GM11168 (cell line): ENCODE measurements around the gene RERE.
"Not testable (repeated sequence)": the region's sequence is repeated elsewhere in the genome, so short reads cannot be mapped to it uniquely, and the experiment has no call there.

Experiments
- in situ Hi-C: fragments of 300-500 bp; cut with MboI; formaldehyde crosslinking; loops from one replicate; pipeline ENCODE4 v1.12.0; 2022; ENCODE audit warnings: low sequenced_read_pairs; ENCODE audit not compliant: unreplicated experiment

Gene RERE

DNA sequence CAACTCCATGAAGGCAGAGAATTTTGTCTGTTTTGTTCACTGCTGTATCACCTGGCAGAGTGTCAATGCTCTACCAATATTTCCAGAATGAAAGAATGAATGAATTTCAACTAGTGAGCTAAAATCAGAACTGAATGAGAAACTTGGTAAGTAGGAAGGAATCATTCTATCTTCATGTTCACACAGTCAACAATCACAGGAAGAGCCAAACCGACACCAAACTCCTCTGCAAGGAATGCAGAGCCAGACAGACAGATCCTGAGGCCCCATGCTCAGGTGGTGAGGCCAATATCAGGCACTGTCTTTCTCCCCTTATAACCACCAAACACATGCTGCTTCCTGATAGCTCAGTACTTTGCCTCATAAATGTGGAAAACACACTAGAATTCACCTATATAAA is 360.4 kb downstream of the RERE start:
- in situ Hi-C loops = no loop called here

- in situ Hi-C loops = no loop called here
Measured at GRCh38 chr1:8456308-8456912, 361.0 kb downstream of the RERE start.

GRCh38 chr1:8455700-8456307 is 361.6 kb downstream of the RERE start:
- in situ Hi-C loops = no loop called here

- in situ Hi-C loops = no loop called here
Measured at GRCh38 chr1:8450312-8450711, 367.1 kb downstream of the RERE start.

GRCh38 chr1:8448911-8449661 is 368.4 kb downstream of the RERE start:
- in situ Hi-C loops = no loop called here

DNA sequence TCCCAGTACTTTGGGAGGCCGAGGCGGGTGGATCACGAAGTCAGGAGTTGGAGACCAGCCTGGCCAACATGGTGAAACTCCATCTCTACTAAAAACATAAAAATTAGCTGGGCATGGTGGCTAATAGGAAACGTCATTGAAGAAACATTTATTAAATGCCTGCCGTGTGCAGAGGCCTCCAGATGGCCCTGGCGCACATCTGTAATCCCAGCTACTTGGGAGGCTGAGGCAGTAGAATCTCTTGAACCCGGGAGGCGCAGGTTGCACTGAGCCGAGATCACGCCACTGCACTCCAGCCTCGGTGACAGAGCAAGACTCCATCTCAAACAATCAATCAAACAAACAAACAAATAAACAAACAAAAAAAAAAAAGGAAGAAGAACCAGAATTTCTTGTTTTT is 368.9 kb downstream of the RERE start:
- in situ Hi-C loops = not testable (repeated sequence)

- in situ Hi-C loops = no loop called here
Measured at GRCh38 chr1:8447616-8448150, 369.8 kb downstream of the RERE start.

DNA sequence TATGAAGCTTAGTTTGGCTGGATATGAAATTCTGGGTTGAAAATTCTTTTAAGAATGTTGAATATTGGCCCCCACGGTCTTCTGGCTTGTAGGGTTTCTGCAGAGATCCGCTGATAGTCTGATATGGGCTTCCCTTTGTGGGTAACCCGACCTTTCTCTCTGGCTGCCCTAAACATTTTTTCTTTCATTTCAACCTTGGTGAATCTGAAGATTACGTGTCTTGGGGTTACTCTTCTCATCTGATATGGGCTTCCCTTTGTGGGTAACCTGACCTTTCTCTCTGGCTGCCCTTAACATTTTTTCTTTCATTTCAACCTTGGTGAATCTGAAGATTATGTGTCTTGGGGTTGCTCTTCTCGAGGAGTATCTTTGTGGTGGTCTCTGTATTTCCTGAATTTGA is 371.3 kb downstream of the RERE start:
- in situ Hi-C loops = not testable (repeated sequence)

GRCh38 chr1:8443558-8444194 is 373.8 kb downstream of the RERE start:
- in situ Hi-C loops = no loop called here

GRCh38 chr1:8441426-8441825 is 376.0 kb downstream of the RERE start:
- in situ Hi-C loops = no loop called here

- in situ Hi-C loops = no loop called here
Measured at GRCh38 chr1:8439015-8439702, 378.3 kb downstream of the RERE start.

- in situ Hi-C loops = no loop called here
Measured at GRCh38 chr1:8438489-8438888, 379.0 kb downstream of the RERE start.

DNA sequence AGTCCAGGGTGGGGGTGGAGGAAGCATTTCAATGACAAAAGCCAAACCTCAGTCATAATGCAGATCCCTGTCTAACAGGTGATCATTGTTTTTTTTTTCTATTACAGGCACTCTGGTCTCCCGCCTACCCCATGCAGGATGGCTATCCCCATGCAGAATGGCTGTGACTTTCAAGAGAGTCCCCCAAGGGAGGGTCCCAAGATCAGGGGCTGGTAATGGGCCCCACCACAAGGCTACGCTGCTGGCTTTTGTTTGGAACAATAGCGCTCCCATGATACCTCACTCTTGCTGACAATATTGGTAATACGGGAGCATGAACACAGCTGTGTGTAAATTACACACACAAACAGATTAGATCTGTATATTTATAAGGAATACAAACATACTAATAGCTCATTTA is 380.1 kb downstream of the RERE start:
- in situ Hi-C loops = no loop called here

DNA sequence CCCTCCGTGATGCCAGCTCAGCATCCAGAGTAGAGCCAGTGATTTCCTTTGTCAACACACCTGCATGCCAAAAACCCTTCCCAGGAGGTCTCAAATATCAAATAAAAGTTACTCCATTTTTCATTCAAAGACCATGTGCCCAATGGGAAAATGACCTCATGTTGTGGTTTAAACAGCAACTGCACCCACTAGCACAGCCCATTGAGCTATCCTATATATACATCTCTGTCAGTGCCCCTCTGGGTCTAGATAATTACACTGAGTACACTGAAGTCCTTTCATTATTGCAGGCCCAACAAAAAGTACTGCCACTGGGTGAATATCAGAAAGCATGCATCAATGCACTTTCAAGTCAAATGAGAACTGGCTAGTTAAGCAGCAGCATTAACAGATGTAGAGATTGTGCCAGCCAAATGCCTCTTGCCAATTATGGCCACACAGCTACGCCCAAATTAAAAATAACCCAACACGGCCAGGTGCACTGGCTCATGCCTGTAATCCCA is 381.8 kb downstream of the RERE start:
- in situ Hi-C loops = no loop called here

- in situ Hi-C loops = no loop called here
Measured at GRCh38 chr1:8434101-8434500, 383.3 kb downstream of the RERE start.

DNA sequence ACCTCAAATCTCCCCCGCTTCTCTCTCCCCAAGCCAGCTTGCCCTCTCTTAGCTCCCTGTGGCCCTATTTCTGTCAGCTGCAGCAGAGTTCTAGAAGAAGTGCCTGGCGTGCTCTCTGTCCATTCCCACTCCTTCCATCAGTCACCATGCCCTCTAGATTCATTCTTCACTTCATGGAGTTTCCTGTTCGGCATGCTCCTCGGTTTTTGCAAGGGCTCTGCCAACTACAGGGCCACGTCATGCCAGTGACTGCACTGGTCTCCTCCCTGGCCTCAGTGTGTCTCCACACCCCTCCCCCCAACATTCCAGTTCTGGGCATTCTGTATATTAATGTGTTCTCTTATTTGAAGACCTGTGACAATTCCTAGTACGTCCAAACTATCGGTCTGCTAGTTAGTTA is 385.7 kb downstream of the RERE start:
- in situ Hi-C loops = no loop called here

GRCh38 chr1:8431019-8431418 is 386.4 kb downstream of the RERE start:
- in situ Hi-C loops = no loop called here

DNA sequence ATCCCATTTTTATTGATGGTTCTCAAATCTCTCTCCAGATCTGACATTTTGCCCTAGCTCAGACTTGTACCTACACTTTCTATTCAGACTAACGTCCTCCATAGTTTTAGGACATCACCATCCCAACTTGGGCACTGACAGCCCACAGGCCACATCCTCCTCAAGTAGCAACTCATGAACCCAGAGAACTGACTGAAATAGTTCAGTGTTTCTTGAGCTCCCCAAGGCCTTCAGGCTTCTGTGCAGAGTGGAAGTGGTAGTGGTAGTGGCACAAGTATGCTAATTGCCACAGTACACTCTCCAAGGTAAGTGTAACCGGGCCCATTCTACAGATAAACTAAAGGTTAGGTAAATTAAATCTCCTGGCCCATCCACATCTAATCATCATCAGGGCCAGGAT is 387.0 kb downstream of the RERE start:
- in situ Hi-C loops = no loop called here

- in situ Hi-C loops = no loop called here
Measured at GRCh38 chr1:8429549-8430110, 387.8 kb downstream of the RERE start.

DNA sequence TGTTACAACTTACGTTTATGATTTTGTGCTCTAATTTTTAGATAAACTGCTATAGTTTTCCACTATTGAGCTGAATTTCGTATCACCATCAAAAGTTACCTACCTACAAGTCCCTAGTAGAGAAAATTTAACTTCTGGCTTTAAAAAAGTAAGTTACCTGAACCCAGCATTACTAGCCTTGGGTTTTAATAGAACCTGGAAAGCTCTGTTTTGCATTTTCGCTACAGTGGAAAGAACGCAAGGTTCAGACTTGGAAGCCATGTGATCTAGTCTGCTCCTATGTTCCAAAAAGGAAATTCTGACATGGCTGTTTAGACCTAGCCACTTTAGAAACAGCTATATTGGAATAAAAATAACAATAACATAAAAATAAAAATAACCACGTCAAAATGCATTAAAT is 389.0 kb downstream of the RERE start:
- in situ Hi-C loops = no loop called here
